A673 (cell line): ENCODE data around the gene ENDOU. TPM values are rescaled to one million over a fixed set of nuclear protein-coding genes. Genes with fewer than 3 reads are reported as not detected.

ENCODE experiments used
- BruUV-seq: library from RNA; stranded (reverse); fragments of 400-500 nt; replicated peaks from 2 replicates; lab custom pipeline; 2021; lab: Mats Ljungman, UMichigan
- CTCF ChIA-PET: fragments of 300-600 bp; sonication (Branson Sonifier 250); formaldehyde crosslinking; loops from one replicate; lab custom pipeline; 2022; ENCODE audit warnings: antibody characterized with exemption; lab: Charles Lee
- POLR2A ChIA-PET: fragments of 300-600 bp; sonication (Branson Sonifier 250); formaldehyde crosslinking; loops from one replicate; lab custom pipeline; 2022; ENCODE audit warnings: antibody characterized with exemption; ENCODE audit not compliant: low non-redundant PET; lab: Charles Lee
- DNase-seq: peaks from one replicate; pipeline ENCODE4 v3.0.0-alpha.2; 2015; ENCODE audit warnings: low spot score
- H3K27ac ChIP-seq: fragments of 200-600 bp; sonication (generic); 2 replicates; pipeline ENCODE4 v1.5.1; 2016; ENCODE audit warnings: mixed run types, low read depth, mild to moderate bottlenecking, mixed read lengths, antibody characterized with exemption, low read length; ENCODE audit not compliant: poor library complexity, severe bottlenecking
- H3K27me3 ChIP-seq: fragments of 200-600 bp; sonication (generic); replicated peaks from 2 replicates; pipeline ENCODE4 v1.6.1; 2017; ENCODE audit warnings: mixed run types, low read depth, mild to moderate bottlenecking, mixed read lengths, antibody characterized with exemption, low read length; ENCODE audit not compliant: insufficient read depth, poor library complexity
- H3K36me3 ChIP-seq: fragments of 200-600 bp; sonication (generic); 2 replicates; pipeline ENCODE4 v1.6.1; 2016; ENCODE audit warnings: mixed run types, mild to moderate bottlenecking, mixed read lengths, antibody characterized with exemption, low read length; ENCODE audit not compliant: insufficient read depth, poor library complexity, severe bottlenecking
- H3K4me1 ChIP-seq: fragments of 200-600 bp; sonication (generic); 2 replicates; pipeline ENCODE4 v1.6.1; 2017; ENCODE audit warnings: mixed run types, mild to moderate bottlenecking, mixed read lengths, antibody characterized with exemption, low read length; ENCODE audit not compliant: insufficient read depth, poor library complexity, severe bottlenecking
- H3K4me3 ChIP-seq: fragments of 200-600 bp; sonication (generic); 2 replicates; pipeline ENCODE4 v1.5.1; 2016; ENCODE audit warnings: low read depth, mixed run types, mild to moderate bottlenecking, mixed read lengths, low read length; ENCODE audit not compliant: poor library complexity, severe bottlenecking
- H3K9me3 ChIP-seq: fragments of 200-600 bp; sonication (generic); 2 replicates; pipeline ENCODE4 v1.6.1; 2016; ENCODE audit warnings: mixed run types, low read depth, mild to moderate bottlenecking, mixed read lengths, antibody characterized with exemption, low read length; ENCODE audit not compliant: poor library complexity, severe bottlenecking
- EZH2 ChIP-seq: fragments of 200-600 bp; sonication (generic); IDR thresholded peaks from 2 replicates; pipeline ENCODE4 v1.6.1; 2017; ENCODE audit warnings: borderline replicate concordance, low read depth, mild to moderate bottlenecking, mixed read lengths, antibody characterized with exemption, low read length; ENCODE audit not compliant: poor library complexity, severe bottlenecking
- intact Hi-C: fragments of 100-400 bp; cut with micrococcal nuclease; formaldehyde crosslinking; loops from one replicate; pipeline ENCODE4 v1.10.0; 2022; ENCODE audit not compliant: unreplicated experiment
- total RNA-seq: library from RNA; stranded (reverse); gene quantifications from 2 replicates; pipeline ENCODE4 v1.2.3, GENCODE V29; 2021
- TF ChIP-seq, protein P1 (sequence below): fragments of 300-800, 200-600 bp; sonication (generic); conservative IDR thresholded peaks from 2 replicates; pipeline ENCODE4 v1.5.1; 2017; ENCODE audit warnings: low read depth, mild to moderate bottlenecking, antibody characterized with exemption, low read length, moderate library complexity, mixed read lengths

Gene ENDOU
- total RNA-seq, 1 experiment from 2014 or later: 0.58 TPM

GRCh38 chr12:47751561-47751960, 26.3 kb upstream of the ENDOU start:
- DNase-seq: no peak
- H3K4me3 ChIP-seq: no peak overlapping the region
- H3K9me3 ChIP-seq: no peaks in the 10 kb centered on the region
- no peaks in the 10 kb centered on the region for H3K27me3 ChIP-seq
- H3K27ac ChIP-seq: no peak overlapping the region
- CTCF ChIA-PET: no interaction called here
- TF ChIP-seq, protein P1, sequence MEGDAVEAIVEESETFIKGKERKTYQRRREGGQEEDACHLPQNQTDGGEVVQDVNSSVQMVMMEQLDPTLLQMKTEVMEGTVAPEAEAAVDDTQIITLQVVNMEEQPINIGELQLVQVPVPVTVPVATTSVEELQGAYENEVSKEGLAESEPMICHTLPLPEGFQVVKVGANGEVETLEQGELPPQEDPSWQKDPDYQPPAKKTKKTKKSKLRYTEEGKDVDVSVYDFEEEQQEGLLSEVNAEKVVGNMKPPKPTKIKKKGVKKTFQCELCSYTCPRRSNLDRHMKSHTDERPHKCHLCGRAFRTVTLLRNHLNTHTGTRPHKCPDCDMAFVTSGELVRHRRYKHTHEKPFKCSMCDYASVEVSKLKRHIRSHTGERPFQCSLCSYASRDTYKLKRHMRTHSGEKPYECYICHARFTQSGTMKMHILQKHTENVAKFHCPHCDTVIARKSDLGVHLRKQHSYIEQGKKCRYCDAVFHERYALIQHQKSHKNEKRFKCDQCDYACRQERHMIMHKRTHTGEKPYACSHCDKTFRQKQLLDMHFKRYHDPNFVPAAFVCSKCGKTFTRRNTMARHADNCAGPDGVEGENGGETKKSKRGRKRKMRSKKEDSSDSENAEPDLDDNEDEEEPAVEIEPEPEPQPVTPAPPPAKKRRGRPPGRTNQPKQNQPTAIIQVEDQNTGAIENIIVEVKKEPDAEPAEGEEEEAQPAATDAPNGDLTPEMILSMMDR: no peak
- no peak for TF ChIP-seq EZH2
- BruUV-seq: no TSS peak
- H3K4me1 ChIP-seq: peaks cover 19% of the 10 kb centered on the region
- intact Hi-C loops: no loop called here
- H3K36me3 ChIP-seq: no peaks in the 10 kb centered on the region
- POLR2A ChIA-PET: no interaction called here

DNA sequence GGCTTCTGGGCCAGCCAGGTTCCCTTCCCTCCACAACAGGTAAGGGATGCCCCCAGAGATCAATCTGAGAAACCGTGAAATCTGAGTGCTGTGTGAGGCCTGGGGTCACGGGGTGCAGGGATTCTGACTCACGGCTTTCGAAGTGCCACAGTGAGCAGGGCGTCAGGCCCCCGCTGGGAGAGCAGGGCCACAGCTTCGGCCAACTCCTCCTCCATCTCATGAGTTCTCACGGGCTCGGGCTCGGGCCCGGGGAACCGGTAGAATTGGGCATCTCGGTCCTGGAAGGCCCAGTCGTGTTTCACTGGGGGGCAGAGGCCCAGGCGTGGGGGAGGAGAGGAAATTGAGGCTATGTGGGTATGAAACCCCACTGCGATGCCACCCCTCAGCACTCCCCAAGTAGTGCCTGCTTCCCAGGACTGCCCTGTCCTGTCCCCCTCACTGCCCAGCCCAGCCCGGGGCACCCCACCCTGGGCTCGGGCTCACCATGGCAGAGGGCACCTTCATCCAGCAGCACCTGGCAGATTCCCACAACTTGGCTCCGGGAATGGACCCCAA, 25.7 kb upstream of the ENDOU start:
- CTCF ChIA-PET: no interaction called here
- no peaks in the 10 kb centered on the region for H3K27me3 ChIP-seq
- DNase-seq: no peak
- TF ChIP-seq EZH2: no peak
- TF ChIP-seq, protein P1: no peak
- intact Hi-C loops: no loop called here
- no TSS peak for BruUV-seq
- no peaks in the 10 kb centered on the region for H3K36me3 ChIP-seq
- no peak overlapping the region for H3K4me3 ChIP-seq
- H3K27ac ChIP-seq: no peak overlapping the region
- H3K9me3 ChIP-seq: no peaks in the 10 kb centered on the region
- H3K4me1 ChIP-seq: peaks cover 21% of the 10 kb centered on the region
- POLR2A ChIA-PET: no interaction called here

DNA sequence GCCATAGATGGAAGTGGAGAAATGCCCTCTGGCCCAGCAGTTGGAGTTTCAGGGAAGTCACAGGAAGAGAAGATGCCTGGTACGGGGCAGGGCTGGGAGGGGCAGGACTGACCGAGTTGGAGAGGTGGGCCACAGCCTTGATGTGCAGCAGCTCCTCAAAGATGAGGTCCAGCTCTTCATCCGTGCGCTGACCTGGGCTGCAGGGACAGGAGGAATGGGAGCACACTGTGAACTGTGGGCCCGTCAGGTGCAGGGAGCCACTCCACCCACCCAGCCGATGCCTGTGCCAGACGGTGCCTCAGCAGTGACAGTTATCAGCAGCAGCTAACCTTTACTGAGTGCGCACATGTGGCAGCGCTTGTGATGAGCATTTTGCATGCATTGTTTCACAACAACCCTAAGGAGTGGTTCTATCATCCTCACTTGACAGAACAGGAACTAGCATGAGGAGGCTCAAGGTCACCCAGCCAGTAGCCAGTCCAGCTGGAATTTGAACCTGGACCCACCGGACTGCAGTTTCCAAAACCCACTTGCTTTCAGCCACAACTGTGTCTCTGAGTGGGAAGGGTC, 25.0 kb upstream of the ENDOU start:
- Histone ChIP-seq H3K9me3 (no peaks in the 10 kb centered on the region), H3K27me3 (no peaks in the 10 kb centered on the region), H3K4me1 (peaks cover 21% of the 10 kb centered on the region), H3K27ac (no peak overlapping the region), H3K36me3 (no peaks in the 10 kb centered on the region), H3K4me3 (no peak overlapping the region)
- no peak for DNase-seq
- ChIA-PET POLR2A (interaction anchor here (0.6 kb wide), 1 partner anchor 14 kb away, joined by 3 read pairs; no protein-coding TSS in a partner anchor), CTCF (no interaction called here)
- intact Hi-C loops: no loop called here
- no TSS peak for BruUV-seq
- no peak for TF ChIP-seq EZH2
- TF ChIP-seq, protein P1: no peak
